Ascending aorta (tissue), 2 donors: ENCODE measurements around the gene JAZF1. TPM values are rescaled to one million over a fixed set of nuclear protein-coding genes. Genes with fewer than 3 reads are reported as not detected.

ENCODE experiments used
- DNase-seq, 2 donors: peaks; one replicate each; pipeline ENCODE4 v3.0.0-alpha.2; 2019; ENCODE audit warnings: low spot score in 2 of 2
- H3K27ac ChIP-seq, 2 donors: fragments of 200-600 bp; sonication (generic); one replicate each; pipeline ENCODE4 v1.5.1; 2016 to 2017; ENCODE audit warnings: mild to moderate bottlenecking in 1 of 2
- H3K27me3 ChIP-seq: fragments of 200-600 bp; sonication (generic); one replicate; pipeline ENCODE4 v1.5.1; 2017
- H3K36me3 ChIP-seq, 2 donors: fragments of 200-600 bp; sonication (generic); one replicate each; pipeline ENCODE4 v1.5.1; 2016
- H3K4me1 ChIP-seq, 2 donors: fragments of 200-600 bp; sonication (generic); one replicate each; pipeline ENCODE4 v1.5.1; 2016 to 2017; ENCODE audit warnings: mild to moderate bottlenecking in 1 of 2
- H3K4me3 ChIP-seq, 2 donors: fragments of 200-600 bp; sonication (generic); one replicate each; pipeline ENCODE4 v1.5.1; 2016 to 2017; ENCODE audit warnings: mild to moderate bottlenecking in 1 of 2
- H3K9me3 ChIP-seq, 2 donors: fragments of 200-600 bp; sonication (generic); one replicate each; pipeline ENCODE4 v1.5.1; 2016
- intact Hi-C: fragments of 100-400 bp; cut with DNase I; formaldehyde crosslinking; loops from one replicate; pipeline ENCODE4 v1.15.1; 2023
- total RNA-seq: library from RNA; depleted of rRNA; stranded (reverse); fragments of >200 nt; gene quantifications from one replicate; pipeline ENCODE4 v1.1.0, GENCODE V29; 2016
- TF ChIP-seq, protein P1 (sequence below), 3 experiments: fragments of 200-600 bp in 2 of 3; fragments of 450-650 bp in 1 of 3; sonication (generic) in 2 of 3; IDR thresholded peaks; one replicate each; pipeline ENCODE4 v1.5.1; 2016 to 2019; ENCODE audit warnings: antibody characterized with exemption in 3 of 3, mild to moderate bottlenecking in 1 of 3, moderate library complexity in 1 of 3

The JAZF1 gene
- total RNA-seq, 1 donor from 2014 or later = 37.7 TPM

DNA sequence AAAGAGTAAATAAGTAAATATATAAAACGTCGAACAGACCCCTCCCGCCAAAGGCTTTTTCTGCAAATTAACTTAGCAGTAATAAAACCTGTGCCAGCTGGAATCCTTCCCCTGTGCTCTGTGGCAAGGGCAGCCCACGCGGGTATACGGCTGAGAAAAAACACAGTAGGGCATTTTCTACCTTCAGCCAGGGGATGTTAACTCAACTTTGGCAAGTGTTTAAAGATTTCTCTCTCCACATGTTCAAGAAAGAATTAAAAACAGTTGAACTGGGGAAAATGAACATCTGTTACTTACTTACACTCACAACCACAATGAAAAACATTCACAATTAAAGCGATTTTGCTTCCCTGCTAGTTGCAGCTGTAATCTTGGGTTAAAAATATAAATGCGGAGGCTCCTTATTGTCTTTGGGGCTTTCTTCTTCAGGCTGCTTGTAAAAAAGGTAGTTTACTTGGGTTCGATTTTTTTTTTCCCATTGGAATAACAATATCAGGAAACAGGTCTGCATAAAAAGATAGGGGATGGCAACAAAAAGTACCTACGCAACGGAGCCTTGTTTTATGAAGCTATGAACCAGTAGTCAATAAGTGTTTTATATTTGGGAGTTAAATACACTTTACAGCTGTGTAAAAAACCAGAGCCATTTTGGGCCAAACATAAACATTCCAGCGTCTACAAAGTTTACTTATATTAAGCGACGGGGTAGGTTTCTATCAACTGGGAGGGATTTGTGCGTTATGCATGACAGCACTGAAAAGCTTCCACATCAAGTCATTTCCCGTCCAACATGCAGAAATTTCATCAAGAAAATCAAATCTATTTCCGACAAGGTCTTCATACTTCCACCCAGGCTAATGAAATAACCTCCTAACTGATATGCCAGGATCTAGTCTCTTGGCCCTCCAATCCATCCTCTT is 308.0 kb downstream of the JAZF1 start:
- peaks cover 0 to under 1% of the 10 kb centered on the region in 2 donors for H3K36me3 ChIP-seq
- H3K27me3 ChIP-seq = no peaks in the 10 kb centered on the region
- no peak for DNase-seq
- TF ChIP-seq, protein P1, sequence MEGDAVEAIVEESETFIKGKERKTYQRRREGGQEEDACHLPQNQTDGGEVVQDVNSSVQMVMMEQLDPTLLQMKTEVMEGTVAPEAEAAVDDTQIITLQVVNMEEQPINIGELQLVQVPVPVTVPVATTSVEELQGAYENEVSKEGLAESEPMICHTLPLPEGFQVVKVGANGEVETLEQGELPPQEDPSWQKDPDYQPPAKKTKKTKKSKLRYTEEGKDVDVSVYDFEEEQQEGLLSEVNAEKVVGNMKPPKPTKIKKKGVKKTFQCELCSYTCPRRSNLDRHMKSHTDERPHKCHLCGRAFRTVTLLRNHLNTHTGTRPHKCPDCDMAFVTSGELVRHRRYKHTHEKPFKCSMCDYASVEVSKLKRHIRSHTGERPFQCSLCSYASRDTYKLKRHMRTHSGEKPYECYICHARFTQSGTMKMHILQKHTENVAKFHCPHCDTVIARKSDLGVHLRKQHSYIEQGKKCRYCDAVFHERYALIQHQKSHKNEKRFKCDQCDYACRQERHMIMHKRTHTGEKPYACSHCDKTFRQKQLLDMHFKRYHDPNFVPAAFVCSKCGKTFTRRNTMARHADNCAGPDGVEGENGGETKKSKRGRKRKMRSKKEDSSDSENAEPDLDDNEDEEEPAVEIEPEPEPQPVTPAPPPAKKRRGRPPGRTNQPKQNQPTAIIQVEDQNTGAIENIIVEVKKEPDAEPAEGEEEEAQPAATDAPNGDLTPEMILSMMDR (IDR thresholded peaks at IDR 0.05) = no peak
- no peak overlapping the region for H3K27ac ChIP-seq
- intact Hi-C loops = no loop called here
- H3K9me3 ChIP-seq = no peaks in the 10 kb centered on the region
- no peak overlapping the region for H3K4me3 ChIP-seq
- peaks cover 0 to 15% of the 10 kb centered on the region in 2 donors for H3K4me1 ChIP-seq

DNA sequence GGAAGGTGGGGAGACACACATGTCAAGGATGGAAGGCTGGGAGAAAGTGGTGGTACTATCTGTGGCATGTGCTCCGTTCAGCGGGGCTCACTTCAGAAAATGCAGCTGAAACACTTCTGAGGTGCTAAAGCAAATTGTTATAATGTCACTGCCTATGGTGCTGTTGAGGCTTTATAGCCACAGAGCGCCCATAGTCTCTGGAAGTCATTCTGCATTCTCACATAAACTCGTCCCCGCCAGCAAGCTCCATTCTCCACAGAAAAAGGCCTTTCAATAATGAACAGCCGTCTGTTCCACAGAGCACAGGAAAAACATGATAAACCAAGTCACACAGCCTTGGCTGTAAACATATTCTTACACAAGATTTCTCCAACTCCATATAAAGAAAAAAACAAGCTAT is 308.7 kb downstream of the JAZF1 start:
- no peak overlapping the region for H3K27ac ChIP-seq
- intact Hi-C loops = no loop called here

DNA sequence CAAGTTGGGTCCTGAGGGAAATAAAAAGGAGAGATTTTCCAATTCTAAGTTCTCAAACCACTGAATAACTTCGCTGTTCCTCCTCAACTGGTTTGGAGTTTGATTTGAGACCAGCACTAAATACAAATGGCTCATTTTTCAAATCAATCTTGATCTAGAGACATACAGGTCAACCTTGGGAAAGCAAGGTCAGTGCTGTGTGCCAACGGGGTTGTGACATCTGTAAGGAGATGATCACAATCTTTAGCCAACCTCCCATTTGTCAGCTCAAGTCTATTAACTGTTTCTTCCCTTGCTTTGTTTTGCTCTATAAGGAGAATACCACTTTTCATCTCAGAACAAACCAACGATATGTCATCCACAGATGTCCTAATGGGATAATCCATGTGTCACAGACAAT is 309.5 kb downstream of the JAZF1 start:
- TF ChIP-seq, protein P1 (IDR thresholded peaks at IDR 0.05) = no peak
- H3K9me3 ChIP-seq = no peaks in the 10 kb centered on the region
- H3K27me3 ChIP-seq = no peaks in the 10 kb centered on the region
- H3K36me3 ChIP-seq = peaks cover 0 to 7% of the 10 kb centered on the region in 2 donors
- H3K4me1 ChIP-seq = peaks cover 0 to 15% of the 10 kb centered on the region in 2 donors
- intact Hi-C loops = no loop called here
- no peak overlapping the region for H3K27ac ChIP-seq
- no peak for DNase-seq
- no peak overlapping the region for H3K4me3 ChIP-seq

More for the DNA sequence above, 308.7 kb downstream of the JAZF1 start:
- no peak for DNase-seq
- no peaks in the 10 kb centered on the region for H3K27me3 ChIP-seq
- TF ChIP-seq, protein P1 (IDR thresholded peaks at IDR 0.05) = no peak
- H3K36me3 ChIP-seq = peaks cover 0 to 3% of the 10 kb centered on the region in 2 donors
- H3K9me3 ChIP-seq = no peaks in the 10 kb centered on the region
- no peak overlapping the region for H3K4me3 ChIP-seq
- H3K4me1 ChIP-seq = peaks cover 0 to 15% of the 10 kb centered on the region in 2 donors

DNA sequence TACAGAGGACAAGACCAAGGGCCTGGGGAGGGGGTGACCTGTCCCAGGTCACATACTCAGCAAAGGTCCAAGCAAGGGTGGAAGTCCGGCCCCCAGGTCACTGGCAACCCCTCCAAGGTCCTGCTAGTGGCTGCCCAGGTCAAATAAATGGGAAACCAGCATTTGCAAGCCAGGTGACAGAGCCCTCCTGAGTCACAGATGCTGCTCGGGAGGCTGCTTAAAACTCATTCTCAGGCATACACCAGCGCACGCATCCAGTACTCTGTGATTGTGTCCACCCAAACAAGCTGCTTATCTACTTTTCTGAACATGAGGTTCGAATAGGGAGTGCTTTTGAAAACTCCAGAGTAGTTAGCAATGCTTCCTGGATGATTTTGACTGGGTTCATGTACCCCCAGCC is 310.0 kb downstream of the JAZF1 start:
- intact Hi-C loops = no loop called here
- H3K27me3 ChIP-seq = no peaks in the 10 kb centered on the region
- no peak overlapping the region for H3K4me3 ChIP-seq
- no peaks in the 10 kb centered on the region for H3K9me3 ChIP-seq
- TF ChIP-seq, protein P1 (IDR thresholded peaks at IDR 0.05) = no peak
- peaks cover 0 to 7% of the 10 kb centered on the region in 2 donors for H3K36me3 ChIP-seq
- H3K4me1 ChIP-seq = peaks cover 0 to 15% of the 10 kb centered on the region in 2 donors
- no peak for DNase-seq
- H3K27ac ChIP-seq = no peak overlapping the region

DNA sequence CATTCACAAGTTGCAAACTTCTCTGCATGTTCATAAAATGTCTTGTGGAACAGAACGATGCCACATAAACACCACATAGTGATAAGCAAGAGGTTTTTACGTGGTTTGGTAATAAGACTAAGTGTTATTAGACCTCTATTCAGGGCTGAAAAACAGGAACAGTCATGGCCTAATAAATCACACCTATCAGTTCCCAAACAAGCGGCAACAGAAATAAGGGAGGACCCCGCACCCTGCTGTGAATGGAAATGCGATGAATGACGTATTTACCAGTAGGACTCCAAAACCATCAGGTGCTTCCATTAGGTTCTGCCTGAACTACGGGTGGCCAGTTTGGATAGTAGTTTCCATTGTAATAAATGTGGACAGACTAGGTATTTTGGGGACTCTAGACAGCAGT is 311.5 kb downstream of the JAZF1 start:
- Histone ChIP-seq H3K4me1 (peaks cover 0 to 4% of the 10 kb centered on the region in 2 donors), H3K27ac (no peak overlapping the region), H3K9me3 (no peaks in the 10 kb centered on the region), H3K36me3 (peaks cover 0 to 7% of the 10 kb centered on the region in 2 donors), H3K4me3 (no peak overlapping the region), H3K27me3 (no peaks in the 10 kb centered on the region)
- TF ChIP-seq, protein P1 (IDR thresholded peaks at IDR 0.05) = no peak
- no peak for DNase-seq
- intact Hi-C loops = no loop called here
